Sigmoid colon (tissue), 4 donors: ENCODE measurements around the gene AHCYL2.

Experiments
- POLR2A ChIP-seq, 2 donors: fragments of 450-650 bp; IDR thresholded peaks; one replicate each; pipeline ENCODE4 v1.6.1; 2016; ENCODE audit warnings: antibody characterized with exemption in 2 of 2, mild to moderate bottlenecking in 2 of 2, moderate library complexity in 2 of 2
- POLR2AphosphoS5 ChIP-seq, 4 donors: sonication (generic); formaldehyde crosslinking; IDR thresholded peaks; one replicate each; pipeline ENCODE4 v1.6.1; 2017; ENCODE audit warnings: antibody characterized with exemption in 4 of 4
- TF ChIP-seq, protein P1 (sequence below), 4 experiments: fragments of 450-650 bp in 3 of 4; fragments of 200-600 bp in 1 of 4; IDR thresholded peaks; one replicate each; pipeline ENCODE4 v1.5.1; 2016 to 2019; ENCODE audit warnings: antibody characterized with exemption in 4 of 4, mild to moderate bottlenecking in 3 of 4, moderate library complexity in 2 of 4

DNA sequence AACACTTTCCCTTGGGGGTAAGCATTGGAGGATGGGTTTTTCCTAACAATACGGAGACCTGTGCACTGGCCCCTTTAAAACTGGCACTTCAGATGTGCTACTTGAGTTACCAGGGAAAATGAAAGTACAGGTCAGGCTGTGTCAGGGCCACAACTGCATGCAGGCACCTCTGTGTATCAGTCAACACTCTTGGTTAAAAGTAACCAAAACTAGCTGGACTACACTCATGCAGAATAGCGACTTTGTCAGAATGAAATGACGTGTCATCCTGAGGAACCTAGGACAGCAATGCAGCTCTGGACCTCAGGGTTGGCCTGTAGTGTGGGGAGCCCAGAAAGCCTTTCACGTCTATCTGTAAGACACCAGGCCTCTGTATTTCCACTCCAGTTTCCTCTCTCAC lies 243.7 kb downstream of the AHCYL2 start:
- TF ChIP-seq, protein P1, sequence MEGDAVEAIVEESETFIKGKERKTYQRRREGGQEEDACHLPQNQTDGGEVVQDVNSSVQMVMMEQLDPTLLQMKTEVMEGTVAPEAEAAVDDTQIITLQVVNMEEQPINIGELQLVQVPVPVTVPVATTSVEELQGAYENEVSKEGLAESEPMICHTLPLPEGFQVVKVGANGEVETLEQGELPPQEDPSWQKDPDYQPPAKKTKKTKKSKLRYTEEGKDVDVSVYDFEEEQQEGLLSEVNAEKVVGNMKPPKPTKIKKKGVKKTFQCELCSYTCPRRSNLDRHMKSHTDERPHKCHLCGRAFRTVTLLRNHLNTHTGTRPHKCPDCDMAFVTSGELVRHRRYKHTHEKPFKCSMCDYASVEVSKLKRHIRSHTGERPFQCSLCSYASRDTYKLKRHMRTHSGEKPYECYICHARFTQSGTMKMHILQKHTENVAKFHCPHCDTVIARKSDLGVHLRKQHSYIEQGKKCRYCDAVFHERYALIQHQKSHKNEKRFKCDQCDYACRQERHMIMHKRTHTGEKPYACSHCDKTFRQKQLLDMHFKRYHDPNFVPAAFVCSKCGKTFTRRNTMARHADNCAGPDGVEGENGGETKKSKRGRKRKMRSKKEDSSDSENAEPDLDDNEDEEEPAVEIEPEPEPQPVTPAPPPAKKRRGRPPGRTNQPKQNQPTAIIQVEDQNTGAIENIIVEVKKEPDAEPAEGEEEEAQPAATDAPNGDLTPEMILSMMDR (IDR thresholded peaks at IDR 0.05): no peak
- no peak for TF ChIP-seq POLR2A (IDR thresholded peaks at IDR 0.05)
- TF ChIP-seq POLR2AphosphoS5 (IDR thresholded peaks at IDR 0.05): no peak
